ENCODE results near the gene CEL.
"Not testable (repeated sequence)": the region's sequence is repeated elsewhere in the genome, so short reads cannot be mapped to it uniquely, and the experiment has no call there.

Gene CEL
- 0.31 to 0.74 reads per million in 2 donors for total RNA-seq

DNA sequence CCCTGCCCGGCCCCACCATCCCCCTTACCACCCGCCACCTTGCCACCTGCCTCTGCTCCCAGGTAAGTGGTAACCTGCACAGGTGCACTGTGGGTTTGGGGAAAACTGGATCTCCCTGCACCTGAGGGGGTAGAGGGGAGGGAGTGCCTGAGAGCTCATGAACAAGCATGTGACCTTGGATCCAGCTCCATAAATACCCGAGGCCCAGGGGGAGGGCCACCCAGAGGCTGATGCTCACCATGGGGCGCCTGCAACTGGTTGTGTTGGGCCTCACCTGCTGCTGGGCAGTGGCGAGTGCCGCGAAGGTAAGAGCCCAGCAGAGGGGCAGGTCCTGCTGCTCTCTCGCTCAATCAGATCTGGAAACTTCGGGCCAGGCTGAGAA lies at the start of gene CEL:
Gene CEL, plus strand, starts transcription at position 218 of the 382 bp plus-strand sequence. Its CDS starts 22 bp downstream, at position 240.
- DNase-seq, result not testable (repeated sequence)

DNA sequence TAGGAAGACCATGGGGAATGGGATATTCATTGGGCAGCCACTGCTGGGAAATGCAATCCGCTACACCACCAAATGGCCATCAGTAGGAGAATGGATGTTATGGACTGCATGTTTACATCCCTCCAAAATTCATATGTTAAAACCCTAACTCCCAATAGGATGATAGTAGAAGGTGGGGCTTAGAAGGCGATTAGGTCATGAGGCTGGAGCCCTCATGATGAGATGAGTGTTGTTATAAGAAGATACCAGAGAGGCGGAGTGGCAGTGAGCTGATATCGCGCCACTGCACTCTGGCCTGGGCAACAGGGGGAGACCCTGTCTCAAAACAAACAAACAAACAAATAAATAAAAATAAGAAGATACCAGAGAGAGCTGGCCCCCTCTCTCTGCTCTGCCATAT lies 47.1 kb upstream of the CEL start:
- DNase-seq, result no peak

DNA sequence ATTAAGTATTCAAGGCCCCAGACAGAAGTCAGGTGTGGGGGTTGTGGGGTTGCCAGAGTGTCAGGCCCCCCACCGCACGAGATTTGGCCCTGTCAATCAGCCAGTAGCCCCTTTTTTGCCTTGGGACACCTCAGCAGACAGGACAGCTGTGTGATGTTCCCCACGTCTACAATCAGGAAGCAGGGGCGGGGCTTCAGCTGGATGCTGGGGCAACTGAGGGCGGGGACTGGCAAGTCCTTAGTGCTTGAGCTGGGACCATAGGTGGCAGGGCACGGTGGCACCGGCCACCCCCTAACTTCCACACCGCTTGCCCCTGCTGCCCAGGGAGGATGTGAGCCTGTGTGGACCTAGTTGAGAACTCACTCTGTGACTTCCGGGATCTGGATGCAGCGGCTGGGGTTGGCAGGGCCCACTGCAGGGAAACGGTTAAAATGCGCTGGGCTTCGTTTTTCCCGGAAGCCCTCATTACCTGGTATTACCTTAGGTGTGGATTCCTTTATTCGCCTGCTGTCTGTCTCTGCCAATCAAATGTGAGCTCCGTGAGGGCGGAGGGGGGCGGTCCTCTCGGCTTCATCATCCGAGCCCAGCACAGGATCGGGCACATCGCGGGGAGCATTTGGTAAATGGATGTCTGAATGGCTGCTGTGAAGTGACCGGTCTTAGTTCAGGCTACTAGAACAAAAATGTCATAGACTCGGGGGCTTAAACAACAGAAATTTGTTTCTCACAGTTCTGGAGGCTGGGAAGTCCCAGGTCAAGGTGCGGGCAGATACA lies 38.5 kb upstream of the CEL start:
- peak in 2 of 5 experiments; percentile 28 to 79 for DNase-seq

DNA sequence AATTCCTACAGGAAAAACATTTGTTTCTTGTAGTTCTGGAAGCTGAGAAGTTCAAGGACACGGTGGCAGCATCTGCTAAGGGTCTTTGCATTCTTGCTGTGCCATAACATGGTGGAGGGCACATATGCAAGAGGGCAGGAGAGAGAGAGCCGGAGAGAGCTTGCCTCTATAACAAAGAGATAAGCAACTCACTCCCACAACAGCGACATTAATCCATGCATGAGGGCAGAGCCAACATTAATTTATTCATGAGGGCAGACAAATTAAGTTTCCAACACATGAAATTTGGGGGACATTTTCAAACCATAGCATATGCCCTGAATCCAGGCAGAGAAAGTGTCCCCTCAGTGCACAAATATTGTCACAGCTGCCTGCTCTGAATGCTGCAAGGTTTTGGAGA lies 35.4 kb upstream of the CEL start:
- no peak for DNase-seq

DNA sequence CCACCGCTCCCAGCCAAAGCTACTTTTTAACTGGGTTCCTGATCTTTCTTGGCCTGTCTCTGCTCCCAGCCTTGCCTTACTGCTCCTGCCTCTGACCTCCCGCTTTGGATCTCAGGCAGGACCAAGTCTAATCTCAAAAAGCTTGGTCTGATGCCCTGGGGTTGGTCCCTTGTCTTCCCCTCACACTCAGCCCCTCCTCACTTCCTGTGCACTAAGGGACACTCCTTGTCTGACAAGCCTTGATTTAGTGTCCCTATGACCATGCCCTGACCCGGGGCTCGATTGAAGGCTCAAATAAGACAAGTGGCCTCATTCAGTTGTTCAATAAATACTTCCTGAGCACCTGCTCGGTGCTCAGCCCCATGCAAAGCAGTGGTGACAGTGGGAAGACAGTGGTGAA lies 34.6 kb upstream of the CEL start:
- no peak for DNase-seq

DNA sequence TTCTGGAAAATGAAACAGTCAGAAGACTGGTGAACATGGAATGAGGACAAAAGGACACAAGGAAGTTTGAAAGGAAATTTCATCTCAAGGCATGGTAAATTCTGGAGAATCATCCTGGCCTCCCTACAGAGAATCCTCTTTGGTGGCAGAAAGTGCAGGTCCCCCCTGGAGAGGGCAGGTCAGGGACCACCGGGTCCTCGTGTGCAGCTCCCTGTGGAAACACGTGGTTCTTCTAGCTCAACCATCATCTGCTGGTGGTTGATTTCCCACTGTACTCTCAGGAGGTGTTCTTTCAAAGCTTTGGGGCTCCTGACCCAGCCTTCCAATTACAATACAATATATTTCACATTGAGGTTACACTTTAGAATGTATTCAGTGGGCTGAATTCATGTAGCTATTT lies 33.6 kb upstream of the CEL start:
- DNase-seq, result no peak

DNA sequence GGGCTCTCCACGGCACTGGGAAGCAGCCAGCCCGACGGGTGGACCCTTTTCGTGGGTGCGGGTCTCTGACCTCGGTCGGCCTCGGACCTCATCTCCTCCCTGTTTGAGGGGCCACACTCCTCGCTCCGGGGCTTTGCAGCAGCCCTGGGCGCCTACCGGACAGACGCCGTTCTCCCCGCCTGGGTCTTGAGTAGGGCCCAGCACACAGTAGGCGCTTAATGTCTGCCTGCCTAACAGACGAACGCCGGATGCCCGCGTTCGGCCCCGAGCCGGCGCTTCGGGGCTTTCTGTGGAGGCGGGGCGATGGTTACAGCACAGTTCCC lies 31.8 kb upstream of the CEL start:
- DNase-seq, result no peak

DNA sequence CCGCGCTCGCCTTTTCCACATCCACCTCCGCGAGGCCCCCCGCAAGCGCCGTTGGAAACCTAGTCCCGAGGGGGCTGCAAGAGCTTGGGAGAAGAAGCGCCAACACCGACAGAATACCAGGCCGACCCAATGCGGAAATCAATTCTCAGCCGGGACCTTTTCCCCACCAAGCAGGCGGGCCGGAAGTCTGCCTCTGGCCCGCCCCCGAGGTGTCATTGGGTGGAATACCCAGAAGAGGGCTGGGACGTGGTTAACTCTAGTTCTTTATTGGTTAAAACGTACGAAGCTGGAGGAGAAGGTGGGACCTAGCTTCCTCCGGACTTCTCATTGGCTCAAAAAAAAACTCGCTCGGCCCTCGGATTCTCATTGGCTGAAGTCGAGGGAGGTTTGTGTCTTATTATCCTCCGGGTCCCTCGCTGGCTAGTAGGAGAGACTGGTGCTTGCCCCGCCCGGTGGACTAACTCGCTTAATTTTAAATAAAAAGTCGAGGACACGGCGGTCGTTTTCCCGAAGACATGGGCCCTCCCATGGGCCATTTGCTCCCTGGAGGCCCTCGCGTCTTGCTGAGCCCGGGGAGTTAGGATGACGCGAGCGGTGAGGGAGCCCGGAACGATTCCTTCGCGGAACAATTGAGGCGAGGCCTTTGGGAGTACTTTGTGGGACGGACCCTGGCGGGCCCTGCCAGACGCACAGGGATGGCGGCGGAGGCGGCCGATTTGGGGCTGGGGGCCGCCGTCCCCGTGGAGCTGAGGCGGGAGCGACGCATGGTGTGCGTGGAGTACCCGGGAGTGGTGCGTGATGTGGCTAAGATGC lies 31.3 kb upstream of the CEL start, which contains the start of gene GTF3C5:
Gene GTF3C5, plus strand, starts transcription at position 681 of the 813 bp plus-strand sequence. Its CDS starts 15 bp downstream, at position 696.
- peak; percentile 79 to 99 (median 88) for DNase-seq

DNA sequence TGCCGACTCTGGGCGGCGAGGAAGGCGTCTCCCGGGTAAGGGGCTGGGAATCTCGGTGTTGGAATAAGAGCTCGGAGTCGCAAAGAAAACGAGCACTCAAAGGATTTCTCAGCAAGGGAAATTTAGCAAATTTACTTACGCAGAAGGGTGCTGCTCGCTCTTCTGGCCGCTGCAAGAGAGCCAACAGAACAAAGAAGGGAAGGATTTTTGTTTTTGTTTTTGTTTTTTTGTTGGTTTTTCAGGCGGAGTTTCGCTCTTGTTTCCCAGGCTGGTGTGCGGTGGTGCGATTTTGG lies 30.7 kb upstream of the CEL start:
- no peak for DNase-seq

DNA sequence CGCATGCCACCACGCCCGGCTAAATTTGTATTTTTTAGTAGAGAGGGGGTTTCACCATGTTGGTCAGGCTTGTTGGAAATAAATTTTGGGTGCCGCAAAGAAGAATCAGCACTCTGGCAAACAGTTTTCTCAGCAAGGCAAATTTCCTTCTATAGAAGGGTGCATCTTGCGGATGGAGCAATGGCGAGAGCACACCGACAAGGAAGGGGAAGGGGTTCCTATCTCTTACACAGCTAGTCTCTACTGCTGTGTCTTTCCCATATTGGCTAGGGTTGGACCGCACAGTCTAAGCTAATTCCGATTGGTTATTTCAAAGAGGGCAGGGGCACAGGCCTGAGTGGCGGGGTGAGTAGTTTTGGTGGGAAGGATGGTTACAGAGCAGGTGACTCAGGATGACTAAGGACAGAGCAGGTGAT lies 30.3 kb upstream of the CEL start:
- DNase-seq, result no peak

DNA sequence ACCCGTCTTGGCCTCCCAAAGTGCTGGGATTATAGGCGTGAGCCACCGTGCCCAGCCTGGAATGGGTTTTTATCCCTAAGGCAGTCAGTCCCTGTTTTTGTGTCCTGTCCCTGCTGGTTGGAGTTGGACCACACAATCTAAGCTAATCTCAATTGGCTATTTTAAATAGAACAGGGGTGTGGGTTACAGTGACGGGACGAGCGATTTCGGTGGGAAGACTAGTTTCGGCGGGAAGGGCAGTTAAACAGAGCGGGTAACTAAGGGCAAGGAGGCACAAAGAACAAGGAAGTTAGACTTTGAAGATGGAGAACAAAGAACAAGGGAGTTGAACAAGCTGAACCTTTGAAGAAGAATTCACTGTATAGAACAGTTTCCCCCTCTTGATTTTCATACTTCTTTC lies 29.6 kb upstream of the CEL start:
- DNase-seq, result no peak

DNA sequence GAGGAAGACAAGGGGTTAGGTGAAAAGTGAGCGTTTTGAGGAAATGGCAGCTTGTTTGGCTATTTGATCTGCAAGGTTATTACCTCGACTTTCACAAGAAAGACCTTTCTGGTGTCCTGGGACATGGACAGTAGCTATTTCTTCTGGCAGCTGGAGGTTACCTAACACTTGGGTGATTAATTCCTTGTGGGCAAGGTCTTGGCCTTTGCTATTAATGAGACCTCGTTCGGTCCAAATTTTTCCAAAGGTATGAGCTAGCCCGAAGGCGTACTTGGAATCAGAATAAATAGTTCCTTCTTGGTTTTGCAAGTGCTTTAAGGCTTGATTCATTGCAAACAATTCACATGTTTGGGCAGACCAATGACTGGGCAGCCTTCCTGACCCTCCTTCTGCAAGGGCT lies 26.1 kb upstream of the CEL start:
- DNase-seq, result no peak

DNA sequence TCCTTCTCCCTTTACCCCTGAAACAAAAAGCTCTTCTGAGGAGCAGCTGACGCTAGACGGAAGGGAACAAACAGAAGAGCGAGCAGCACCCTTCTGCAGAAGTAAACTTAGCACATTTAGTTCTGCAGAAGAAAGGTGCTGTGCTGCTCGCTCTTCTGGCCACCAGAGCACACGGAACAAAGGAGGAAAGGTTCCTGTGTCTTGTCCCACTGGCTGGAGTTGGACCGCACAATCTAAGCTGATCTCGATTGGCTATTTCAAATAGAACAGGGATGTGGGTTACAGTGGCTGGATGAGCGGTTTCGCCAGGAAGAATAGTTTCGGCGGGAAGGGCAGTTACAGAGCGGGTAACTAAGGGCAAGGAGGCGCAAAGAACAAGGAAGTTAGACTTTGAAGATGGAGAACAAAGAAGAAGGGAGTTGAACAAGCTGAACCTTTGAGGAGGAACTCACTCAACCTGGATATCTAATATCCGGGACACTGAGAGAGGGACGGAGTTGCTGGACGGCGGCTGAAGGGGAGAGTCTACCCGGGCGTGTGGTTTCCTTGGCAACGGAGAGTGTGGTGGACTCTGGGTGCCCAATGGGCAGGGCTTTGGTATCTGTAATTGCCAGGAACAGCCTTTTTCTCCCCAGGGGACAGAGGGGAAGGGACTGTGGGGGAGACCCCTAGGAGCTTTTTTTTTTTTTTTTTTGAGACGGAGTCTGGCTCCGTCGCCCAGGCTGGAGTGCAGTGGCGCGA lies 23.8 kb upstream of the CEL start:
- DNase-seq, result no peak

DNA sequence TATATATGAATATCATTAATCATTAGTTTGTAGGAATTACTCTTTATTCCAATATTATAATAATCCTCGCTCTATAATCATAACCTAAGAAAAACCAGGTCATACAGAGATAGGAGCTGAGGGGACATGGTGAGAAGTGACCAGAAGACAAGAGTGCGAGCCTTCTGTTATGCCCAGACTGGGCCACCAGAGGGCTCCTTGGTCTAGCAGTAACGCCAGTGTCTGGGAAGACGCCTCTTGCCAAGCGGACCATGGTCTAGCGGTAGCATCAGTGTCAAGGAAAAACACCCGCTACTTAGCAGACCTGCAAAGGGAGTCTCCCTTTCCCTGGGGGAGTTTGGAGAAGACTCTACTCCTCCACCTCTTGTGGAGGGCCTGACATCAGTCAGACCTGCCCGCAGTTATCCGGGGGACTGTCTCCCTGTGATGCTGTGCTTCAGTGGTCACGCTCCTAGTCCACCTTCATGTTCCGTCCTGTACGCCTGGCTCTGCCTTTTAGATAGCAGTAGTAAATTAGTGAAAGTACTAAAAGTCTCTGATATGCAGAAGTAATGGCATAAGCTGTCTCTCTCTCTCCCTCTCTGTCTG lies 20.8 kb upstream of the CEL start:
- peak in 1 of 5 experiments; percentile 33 for DNase-seq

DNA sequence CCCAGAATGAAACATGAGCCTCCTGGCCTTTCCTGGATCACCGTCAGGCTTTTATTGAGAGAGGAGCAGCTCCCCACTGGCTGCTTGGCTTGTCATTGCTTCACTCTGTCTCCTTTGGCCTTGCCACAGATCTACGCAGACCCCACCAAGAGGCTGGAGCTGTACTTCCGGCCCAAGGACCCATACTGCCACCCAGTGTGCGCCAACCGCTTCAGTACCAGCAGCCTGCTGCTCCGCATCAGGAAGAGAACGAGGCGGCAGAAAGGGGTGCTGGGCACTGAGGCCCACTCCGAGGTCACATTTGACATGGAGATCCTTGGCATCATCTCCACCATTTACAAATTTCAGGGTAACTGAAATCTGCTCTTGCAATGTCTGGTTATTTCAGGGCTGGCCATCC lies 19.8 kb upstream of the CEL start:
- no peak for DNase-seq

DNA sequence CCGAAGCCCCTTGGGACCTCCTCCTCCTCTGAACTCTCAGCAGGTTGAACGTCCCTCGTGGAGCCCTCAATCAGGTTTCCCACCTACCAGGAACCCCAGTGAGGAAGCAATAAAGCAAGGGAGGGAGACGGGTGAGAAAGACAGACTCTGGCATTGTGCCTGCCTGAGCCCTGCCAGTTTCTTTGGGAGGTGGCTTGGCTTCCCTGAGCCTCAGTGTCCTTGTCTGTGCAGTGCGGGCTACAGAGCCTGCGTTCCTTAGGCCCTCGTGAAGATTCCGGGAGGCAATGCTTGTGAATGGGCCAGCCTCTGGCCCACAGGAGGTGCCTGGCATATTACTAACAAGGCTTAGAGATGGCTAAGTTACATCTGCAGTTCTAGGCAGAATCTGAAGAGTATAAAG lies 19.1 kb upstream of the CEL start:
- DNase-seq, result no peak

DNA sequence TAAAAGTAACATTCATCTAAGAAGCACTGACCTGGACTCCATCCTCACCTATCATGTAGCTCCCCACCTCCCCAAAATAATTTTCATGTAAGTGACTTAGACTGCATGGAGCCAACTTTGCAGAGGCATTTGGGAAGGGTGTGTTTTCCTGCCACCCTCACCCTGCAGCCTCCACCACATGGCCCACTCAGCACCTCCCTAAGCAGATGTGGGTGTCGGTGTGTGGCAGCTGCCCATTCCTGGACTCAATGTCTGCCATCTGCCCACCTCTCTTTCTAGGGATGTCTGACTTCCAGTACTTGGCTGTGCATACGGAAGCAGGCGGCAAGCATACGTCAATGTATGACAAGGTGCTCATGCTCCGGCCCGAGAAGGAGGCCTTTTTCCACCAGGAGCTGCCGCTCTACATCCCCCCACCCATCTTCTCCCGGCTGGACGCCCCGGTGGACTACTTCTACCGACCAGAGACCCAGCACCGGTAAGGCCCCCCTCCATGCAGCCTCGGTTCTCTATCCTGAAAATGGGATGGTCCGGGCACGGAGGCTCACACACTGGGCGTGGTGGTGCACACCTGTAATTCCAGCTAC lies 18.2 kb upstream of the CEL start:
- DNase-seq, result no peak

DNA sequence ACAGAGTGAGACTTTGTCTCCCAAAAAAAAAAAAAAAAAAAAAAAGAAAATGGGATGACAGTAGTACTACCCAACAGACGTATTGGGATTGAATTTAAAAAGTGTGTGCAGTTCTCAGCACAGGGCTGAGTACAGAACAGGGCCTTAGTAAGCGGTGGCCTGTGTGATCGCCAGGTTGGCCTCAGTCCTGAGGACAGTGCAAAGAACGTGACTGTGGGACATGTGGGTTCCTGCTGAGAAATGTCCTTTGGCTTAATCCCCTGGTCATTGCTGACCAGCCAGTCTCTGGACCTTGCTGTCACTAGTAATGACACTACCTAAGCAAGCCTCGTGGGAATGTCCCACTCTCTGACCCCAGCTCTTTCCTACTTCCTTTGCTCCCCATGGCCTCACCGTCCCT lies 17.7 kb upstream of the CEL start:
- DNase-seq, result no peak

DNA sequence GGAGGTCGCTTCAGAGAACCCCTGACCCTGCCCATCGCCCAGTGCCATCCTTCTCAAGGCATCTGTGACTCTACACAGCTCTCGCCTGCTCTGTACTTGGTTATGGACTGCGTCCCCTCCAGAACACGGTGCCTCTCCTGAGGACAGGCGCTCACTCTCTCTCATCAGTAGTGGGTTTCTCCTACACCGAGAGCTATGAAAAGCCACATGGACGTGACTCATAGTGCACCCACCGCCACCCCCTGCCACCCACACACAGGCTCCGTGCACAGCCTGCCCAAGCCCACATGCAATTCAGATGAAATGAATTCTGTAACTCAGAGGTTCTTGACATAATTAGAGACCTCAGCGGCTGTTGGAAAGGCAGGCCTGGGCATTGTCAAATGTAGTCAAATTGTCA lies 17.1 kb upstream of the CEL start:
- peak in 1 of 5 experiments; percentile 75 for DNase-seq

DNA sequence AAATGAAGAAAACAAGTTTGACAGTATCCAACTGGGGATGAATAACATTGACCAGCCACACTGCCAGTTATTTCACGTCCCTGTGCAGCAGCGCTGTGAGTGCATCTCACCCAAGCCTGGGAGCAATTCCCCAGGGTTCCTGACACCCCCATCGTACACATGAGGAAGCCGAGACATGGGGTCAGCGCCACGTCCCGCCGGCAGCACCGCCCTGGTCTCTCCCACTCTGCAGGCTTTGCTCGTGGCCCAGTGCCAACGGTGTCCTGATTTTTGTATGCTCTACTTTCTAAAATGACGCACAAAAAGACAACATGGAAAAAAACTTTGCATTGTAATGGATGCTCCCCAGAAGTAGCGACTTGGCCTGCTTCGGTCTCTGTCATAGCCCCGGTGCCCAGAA lies 16.6 kb upstream of the CEL start:
- DNase-seq, result no peak

DNA sequence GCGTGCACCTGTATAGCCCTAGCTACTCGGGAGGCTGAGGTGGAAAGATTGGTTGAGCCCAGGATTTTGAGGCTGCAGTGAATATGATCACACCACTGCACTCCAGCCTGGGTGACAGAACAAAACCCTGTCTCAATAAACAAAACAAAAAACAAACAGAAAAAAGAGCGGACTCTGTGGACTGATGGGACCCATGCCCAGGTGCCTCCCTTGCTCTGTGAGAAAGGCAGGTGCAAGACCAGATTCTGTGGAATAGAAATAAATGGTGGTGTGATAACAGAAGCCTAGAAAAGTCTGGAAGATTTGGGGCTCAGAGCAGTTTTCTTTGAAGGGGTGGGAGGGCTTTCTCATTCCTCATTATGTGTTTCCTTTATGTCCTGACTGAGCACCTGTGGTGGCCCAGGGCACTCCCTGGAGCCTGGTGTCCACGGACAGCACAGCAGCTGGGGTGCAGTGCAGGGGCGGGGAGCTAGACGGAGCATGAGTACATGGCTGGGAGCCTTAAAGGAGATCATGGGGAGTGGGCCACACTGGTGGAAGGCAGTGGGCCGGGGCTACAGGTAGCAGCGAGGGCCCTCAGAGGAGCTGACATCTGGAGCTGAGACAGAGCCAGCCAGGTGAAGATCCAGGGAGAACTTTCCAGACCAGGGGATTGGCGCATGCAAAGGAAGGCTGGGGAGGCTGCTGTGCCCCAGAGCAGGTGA lies 15.4 kb upstream of the CEL start:
- no peak for DNase-seq

DNA sequence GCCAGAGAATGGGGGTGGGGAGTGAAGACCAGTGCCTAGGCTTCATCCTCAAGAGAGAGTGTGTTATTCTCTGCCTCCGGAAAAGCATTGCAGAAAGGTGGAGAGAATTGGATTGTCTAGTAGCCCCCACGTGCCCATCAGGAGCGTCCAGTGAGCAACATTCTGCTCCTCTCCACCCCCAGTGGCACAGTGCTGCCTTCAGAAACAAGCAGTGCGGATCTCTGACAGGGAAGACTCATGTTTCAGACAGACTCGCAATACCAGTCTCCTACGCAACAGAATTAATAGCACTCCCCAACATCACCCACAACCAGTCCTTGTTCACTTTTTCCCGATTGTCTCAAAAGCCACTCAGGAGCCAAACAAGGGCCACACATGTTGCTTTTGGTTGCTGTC lies 14.9 kb upstream of the CEL start:
- no peak for DNase-seq

Data from T-helper 2 cell (primary cell).